ENCODE measurements around the gene ZNF584.
"Not testable (repeated sequence)": the region's sequence is repeated elsewhere in the genome, so short reads cannot be mapped to it uniquely, and the experiment has no call there.

Gene ZNF584

DNA sequence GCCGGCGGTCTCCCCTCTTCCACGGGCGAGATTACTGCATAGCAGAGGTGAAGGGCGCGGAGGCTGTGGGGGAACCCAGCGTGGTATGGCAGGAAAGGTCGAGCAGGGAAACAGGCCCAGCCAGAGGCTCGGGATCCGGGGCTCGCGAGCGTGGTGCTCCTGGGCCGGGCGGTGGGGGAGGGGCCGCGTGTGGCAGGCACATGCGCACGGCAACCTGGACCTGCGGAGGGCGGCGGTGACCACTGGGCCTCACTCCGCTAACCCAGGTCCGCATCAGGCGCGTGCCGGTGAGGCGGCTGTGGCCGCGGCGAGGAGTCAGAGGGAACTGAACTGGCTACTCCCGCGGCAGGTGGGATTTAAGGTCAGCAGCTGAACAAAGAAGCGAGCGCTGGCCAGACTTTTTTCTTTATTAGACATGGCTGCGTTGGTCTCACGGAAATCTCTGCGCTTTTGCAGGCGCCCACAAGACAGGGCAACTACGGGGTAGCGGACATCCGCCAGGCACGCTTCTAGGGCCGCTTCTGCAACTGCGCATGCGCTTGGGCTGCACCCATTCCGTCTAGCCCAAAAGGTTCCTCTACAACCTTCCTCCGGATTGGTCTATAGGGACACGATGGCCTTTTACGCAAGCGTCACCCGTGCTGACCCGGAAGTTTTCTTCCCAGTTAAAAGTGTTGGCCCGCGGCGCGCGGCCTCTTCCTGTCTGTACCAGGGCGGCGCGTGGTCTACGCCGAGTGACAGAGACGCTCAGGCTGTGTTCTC is 21.7 kb upstream of the ZNF584 start, which contains the start of gene RPS5:
RPS5 (plus strand) TSS at position 694 of the 762 bp plus-strand sequence. CDS start 869 bp downstream, outside the sequence.
- DNase-seq = peak; percentile 98

DNA sequence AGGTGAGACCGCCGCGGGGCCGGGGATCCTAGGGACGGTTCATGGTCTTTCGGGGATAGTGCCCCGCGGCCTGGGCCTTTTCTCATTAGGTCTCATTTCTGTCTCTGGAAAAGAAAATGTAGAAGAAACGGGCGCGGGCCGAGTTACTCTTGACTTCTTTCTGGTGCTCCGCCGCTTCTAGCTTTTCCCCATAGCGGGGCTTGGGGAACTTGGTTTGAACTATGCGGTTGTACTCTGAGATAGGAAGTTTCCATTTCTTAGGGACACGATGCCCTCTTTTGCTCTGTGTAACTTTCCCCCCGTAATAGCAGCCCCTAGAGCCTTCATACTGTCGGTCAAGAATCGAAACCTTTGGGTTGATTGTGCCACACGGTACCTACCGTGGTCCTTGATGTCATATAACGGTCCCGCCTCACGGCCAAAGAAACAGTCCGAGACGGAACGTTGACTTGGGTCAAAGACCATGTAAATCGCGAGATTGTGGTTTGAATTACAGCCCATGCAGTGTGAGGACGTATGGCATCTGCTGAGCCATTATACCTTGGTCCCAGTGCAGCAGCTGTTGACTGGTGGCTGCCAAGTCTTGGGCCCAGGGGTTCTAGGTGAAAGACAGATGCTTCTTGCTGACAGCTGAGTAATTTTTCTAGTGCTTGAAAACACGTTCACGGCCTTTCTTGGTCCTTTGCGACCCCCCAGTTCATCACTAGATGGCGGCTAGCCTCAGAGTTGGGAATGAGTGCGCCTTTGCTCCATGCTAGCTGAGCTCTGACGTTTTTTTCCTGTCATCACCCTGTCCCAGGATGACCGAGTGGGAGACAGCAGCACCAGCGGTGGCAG is 20.9 kb upstream of the ZNF584 start:
- DNase-seq = no peak

- DNase-seq = no peak
Measured at GRCh38 chr19:58388175-58388526, 20.3 kb upstream of the ZNF584 start.

DNA sequence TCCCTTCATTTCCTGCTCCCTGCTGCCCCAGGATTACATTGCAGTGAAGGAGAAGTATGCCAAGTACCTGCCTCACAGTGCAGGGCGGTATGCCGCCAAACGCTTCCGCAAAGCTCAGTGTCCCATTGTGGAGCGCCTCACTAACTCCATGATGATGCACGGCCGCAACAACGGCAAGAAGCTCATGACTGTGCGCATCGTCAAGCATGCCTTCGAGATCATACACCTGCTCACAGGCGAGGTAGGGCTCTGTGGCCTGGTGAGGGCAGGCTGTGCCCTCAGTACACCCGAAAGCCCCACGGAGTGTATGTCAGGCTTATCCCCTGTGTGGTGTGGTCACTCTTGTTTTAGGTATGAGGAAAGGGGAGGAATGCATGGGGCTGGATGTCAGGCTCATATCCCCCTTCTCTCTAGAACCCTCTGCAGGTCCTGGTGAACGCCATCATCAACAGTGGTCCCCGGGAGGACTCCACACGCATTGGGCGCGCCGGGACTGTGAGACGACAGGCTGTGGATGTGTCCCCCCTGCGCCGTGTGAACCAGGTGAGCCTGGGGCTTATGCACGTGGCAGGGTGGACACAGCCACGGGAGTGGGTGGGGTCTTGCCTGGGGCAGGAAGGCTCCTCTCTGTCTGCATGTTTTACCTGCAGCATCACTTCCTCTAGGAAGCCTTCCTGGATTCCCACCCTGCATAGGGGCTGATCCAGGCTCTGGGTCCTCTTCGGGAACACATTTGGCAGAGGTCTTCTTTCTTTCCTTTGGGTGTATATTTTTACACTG is 15.3 kb upstream of the ZNF584 start:
- no peak for DNase-seq

DNA sequence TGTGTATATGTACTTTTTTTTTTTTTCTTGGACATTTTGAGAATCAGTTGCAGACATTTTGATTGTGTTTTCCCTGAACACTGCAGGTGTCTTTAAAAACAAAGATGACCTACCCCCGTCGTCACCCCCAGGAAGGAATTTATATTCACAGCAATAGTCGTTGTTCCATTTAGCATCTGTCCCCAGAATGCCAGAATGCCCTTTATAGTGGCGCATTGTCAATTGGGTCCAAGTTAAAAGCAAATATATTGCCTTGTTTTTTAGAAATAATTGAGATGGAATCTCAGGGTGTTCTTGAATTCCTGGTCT is 14.8 kb upstream of the ZNF584 start:
- DNase-seq = no peak

- no peak for DNase-seq
Measured at GRCh38 chr19:58394821-58395219, 13.6 kb upstream of the ZNF584 start.

- no peak for DNase-seq
Measured at GRCh38 chr19:58395220-58395978, 13.1 kb upstream of the ZNF584 start, which contains the start of gene RNF225. Gene RNF225 (plus strand): TSS chr19:58395656. CDS start chr19:58396090, 434 bp downstream.

DNA sequence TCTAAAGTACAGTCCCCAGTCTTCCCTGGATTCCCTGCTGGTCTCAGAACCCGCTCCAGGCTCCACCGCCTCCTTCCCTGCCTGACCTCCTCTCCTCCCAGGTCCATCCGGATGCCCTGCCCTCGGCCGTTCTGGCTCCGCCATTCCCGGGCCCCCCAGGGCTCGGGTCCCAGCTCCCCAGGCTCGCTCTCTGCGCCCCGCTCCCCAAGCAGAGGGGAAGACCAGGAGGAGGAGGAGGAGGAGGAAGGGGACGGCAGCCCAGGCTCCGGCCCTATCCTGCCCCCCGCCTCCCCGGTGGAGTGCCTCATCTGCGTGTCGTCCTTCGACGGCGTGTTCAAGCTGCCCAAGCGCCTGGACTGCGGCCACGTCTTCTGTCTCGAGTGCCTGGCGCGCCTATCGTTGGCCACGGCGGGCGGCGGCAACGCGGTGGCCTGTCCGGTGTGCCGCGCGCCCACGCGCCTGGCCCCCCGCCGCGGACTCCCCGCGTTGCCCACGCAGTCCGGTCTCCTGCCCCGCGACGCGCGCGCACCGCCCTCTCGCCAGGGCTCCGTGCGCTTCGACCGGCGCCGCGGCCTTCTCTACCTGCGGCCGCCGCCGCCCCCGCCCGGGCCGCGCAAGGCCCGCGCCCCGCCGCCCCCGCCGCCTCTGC is 12.3 kb upstream of the ZNF584 start:
- no peak for DNase-seq

DNA sequence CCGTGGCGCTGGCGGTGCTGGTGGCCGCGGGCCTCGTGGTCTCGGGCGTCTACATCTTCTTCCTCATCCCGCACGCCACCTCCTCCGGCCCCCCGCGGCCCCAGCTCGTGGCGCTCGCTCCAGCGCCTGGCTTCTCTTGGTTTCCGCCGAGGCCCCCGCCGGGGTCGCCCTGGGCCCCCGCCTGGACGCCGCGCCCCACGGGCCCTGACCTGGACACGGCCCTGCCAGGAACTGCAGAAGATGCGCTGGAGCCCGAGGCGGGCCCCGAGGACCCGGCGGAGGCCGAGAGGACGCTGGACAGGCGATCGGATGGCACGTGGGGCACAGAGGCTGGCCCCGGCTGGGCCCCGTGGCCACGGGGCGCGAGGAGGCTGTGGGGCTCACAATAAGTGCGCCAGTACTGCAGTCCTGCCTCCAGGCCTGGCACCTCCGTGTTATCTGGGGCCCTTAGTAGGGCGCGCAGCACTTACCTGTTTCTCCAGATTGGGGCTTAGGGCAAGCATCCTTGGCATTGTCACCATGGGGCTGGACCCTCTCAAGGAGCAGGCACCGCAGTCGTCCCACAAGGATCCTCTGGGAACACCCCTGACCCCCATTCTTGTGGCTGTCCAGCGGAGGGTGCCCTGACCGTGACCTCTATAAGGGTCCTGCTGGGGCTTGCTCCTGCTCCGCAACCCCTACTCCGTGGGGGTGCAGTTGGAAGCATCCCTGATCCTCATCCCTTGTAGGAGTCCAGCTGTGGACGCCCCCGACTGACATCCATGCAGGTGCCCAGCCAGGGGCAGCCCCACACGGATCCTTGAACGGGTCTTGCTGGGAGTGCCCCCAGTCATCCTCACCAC is 11.5 kb upstream of the ZNF584 start:
- DNase-seq = no peak

DNA sequence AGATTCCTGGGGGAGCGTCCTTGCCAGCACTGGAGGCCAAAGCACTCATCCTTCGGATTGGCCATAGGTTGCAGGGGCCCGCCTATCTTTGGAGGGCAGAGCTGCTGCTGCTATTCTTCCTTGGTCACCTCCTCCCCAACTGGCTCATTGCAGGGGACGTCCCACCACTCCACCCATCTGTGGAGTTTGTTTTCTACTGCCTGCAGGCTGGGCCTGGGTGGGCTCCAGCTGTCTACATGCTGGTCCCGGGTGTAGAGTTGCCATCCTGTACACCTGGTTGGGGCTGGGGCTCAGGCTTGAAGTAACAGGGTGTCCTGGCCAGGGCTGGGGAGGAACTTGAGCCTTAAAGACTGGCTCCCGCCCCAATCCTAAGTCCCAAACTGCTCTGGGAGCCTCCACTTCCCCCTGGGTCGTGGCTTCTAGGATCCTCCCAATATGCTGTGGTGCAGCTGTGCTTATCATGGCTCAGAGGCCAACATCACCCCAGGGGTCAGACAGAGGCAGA is 10.9 kb upstream of the ZNF584 start:
- DNase-seq = no peak

- DNase-seq = no peak
Measured at GRCh38 chr19:58398087-58398486, 10.4 kb upstream of the ZNF584 start.

DNA sequence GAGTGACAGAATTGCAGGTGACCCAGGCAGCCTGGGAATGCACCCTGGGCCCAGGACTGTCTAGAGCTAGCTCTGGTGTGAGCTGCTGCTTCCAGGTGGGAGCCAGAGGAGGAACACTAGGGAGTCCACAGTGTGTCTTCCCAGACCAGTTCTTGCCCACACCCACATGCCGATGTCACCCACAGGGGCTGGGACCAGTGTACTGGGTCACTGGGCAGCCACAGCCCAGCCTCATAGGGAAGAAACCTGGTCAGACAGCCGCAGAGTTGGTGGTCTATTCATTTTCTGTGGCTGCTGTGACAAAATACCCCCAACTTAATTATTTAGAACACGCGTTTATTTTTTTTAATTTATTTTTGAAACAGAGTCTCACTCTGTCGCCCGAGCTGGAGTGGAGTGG is 9.9 kb upstream of the ZNF584 start:
- DNase-seq = no peak

GRCh38 chr19:58399903-58400302 is 8.5 kb upstream of the ZNF584 start:
- no peak for DNase-seq

GRCh38 chr19:58400316-58400915 is 8.0 kb upstream of the ZNF584 start:
- no peak for DNase-seq

DNA sequence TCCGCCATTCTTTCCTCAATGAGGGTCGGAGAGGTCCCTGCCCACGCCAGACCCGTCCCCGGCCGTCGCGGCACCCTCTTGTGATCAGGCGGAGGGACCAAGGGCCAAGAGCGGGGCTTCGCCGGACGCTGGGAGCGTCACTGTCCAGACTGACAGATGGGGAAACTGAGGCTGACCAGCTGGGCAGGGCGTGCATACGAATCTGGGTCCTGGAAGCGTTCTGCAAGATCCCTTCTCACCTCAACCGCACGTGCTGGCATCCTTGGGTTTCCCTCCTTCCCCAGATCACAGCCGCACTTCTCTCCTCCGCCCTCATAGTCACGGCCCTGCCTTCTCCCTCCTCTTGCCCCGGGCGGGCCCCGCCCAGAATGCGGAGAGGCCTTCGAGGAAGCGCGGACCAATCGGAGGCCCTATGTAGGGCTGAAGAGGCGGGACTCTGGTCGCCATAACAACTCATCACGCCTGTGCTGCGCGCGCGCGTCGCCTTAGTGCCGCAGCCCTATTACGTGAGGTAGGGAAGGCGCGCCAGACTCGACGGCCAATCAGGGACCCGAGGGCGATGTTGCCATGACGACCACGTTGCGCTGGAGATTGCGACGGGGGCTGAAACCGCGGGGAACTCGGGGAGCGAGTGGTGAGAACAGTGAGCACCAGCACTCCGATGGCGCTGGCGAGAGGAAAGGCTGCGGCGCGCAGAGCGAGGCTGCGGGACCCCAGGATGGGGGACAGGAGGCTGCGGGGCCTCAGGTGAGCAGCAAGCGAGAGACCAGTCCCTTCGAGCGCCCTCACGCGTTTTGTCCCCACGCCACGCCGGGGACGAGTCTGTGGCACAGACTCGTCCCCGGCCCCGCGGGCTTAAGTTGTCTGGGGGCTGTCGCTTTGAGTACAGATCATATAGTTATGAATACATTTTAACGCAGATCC is 7.3 kb upstream of the ZNF584 start:
- DNase-seq = peak; percentile 99

DNA sequence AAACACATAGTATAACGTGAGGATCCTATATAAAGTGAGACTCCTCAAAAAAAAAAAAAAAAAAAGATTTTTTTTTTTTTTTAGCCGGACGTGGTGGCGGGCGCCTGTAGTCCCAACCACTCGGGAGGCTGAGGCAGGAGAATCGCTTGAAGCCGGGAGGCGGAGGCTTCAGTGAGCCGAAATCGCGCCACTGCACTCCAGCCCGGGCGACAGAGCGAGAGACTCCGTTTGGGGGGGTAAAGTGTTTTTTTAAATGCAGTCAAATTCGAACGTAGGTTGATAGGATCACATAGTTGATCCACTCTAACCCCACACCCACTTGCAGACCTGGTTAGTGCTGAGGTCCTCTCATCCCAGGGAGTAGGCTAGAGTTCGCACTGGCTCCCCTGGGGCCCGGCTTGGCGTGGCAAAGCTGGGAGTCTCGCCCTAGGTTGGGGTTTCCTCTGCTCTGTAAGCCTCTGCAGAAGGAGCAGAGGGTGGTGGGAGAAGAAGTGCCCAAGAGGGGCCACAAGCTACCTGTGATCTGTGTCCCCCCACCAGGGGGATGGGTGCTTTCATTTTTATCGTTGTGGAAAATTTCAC is 6.5 kb upstream of the ZNF584 start:
- no peak for DNase-seq

- DNase-seq = not testable (repeated sequence)
Measured at GRCh38 chr19:58403920-58404478, 4.5 kb upstream of the ZNF584 start.

DNA sequence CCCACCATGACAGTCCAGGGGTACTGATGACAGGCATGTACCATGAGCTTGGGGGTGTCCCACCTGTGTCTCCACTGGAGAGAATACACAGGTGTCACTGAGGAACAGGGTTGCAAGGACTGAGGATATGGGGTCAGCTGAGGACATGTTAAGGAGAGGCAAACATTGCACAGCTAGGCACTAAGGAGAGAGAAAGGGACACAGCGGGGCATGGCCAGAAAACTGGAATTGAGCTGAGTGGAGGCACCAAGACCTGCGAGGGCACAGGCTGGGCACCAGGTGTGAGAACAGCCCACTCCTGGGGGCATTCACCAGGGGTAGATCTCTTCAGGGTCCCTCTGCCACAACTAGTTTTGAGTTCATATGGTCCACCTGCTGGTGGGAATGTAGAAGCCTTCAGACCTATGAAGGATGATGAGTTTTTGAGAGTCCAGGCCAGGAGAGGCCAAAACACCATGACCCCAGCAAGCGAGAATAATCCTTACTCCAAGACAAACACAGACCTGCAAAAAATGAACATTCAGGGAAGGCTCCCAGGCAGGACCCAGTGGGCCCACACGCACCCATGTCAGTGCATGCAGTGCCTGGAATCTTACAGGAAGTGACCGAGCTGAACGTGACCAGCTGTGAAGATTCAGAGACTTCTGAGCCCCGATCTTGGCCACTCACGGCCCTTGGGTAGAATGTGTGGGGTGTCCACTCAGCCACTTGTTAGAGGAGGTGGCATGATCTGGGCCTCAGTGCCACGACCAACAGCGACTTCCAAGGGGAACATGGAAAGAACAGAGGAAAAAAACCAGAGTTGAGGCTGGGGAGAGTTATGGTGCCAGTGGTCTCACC is 1.4 kb upstream of the ZNF584 start:
- DNase-seq = no peak
